Retinal pigment epithelial cell (primary cell): Measurements from ENCODE around the gene LRRC71.

ENCODE experiments used
- DNase-seq: peaks from one replicate; pipeline ENCODE4 v3.0.0-alpha.2; 2010; ENCODE audit warnings: low read depth
- H3K4me3 ChIP-seq: 2 replicates; pipeline ENCODE4 v1.5.1; 2011; ENCODE audit warnings: mild to moderate bottlenecking, low read length, control low read depth, moderate library complexity
- TF ChIP-seq, protein P1 (sequence below): conservative IDR thresholded peaks from 2 replicates; pipeline ENCODE4 v1.5.1; 2011; ENCODE audit warnings: low read depth, low read length, control low read depth, inconsistent platforms

The LRRC71 gene

DNA sequence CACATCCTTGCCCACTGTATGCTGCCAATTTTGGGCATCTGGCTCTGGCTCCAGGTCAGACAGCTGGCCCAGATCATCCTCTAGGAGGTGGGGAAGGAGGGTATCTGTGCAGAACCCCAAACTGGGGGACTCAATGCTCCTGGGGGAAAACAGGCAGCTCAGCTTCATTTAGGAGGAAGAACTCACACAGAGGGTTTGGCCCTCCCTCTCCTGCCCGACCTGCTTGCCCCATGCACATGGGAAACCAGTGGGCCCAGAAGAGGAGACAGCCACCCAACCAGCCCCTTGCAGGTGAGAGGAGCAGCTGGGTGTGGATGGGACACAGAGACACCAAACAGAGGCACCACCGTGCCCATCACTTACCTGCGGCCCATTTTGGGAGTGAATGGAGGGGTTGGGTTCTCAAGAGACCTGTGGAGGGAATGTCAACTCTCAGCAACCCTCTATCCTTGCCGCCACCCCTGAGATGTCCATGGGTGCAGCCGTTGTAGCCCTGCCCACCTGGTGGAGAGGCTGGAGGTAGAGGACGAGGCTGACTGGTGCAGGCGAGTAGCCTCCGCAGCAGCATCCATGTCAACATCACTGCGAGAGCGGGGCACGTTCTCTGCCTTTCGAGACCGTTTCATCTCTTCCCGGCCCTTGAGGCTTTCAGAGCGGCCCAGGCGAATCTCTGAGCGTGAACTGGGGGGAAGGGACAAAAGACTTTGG, 27.5 kb downstream of the LRRC71 start:
- DNase-seq: no peak
- TF ChIP-seq, protein P1, sequence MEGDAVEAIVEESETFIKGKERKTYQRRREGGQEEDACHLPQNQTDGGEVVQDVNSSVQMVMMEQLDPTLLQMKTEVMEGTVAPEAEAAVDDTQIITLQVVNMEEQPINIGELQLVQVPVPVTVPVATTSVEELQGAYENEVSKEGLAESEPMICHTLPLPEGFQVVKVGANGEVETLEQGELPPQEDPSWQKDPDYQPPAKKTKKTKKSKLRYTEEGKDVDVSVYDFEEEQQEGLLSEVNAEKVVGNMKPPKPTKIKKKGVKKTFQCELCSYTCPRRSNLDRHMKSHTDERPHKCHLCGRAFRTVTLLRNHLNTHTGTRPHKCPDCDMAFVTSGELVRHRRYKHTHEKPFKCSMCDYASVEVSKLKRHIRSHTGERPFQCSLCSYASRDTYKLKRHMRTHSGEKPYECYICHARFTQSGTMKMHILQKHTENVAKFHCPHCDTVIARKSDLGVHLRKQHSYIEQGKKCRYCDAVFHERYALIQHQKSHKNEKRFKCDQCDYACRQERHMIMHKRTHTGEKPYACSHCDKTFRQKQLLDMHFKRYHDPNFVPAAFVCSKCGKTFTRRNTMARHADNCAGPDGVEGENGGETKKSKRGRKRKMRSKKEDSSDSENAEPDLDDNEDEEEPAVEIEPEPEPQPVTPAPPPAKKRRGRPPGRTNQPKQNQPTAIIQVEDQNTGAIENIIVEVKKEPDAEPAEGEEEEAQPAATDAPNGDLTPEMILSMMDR: no peak
- no peak overlapping the region for H3K4me3 ChIP-seq

DNA sequence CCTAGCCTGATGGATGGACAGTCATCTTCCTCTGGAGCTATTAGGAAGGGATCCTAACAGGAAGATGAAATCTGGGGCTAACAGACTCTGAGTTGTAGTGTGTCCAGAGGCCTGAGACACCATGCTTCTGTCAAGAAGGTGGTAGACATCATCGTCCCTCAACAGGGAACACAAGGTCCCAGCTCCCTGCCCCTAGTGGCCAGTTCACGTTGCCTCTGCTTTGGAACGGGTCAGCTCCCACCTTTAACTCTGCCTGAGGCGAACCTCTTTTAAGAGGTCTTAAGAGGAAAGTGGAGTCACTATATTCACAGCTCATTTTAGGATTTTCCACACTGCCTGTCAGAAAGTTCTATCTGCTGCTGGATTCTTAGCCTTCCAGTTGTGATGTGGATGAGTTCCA, 28.3 kb downstream of the LRRC71 start:
- H3K4me3 ChIP-seq: no peak overlapping the region
- TF ChIP-seq, protein P1: peak; percentile 37
- no peak for DNase-seq

DNA sequence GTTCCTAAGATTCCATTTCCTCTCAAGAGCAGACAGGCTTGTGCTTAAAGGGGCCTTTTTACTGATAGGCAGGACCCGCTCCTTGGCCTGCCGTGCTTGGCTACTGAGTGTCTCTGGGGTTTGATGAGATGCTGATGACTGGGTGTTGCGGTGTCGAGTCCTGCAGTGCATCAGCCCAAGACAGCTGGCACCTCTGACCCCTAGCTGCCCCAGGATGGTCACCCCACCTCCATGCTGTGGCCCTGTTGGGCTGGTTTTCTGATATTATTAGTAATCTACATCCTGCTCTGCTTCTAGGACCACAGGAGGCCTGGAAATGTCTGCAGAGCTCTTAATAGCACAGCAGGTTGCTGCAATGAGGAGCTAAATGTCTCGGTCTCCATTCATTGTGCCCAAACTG, 28.7 kb downstream of the LRRC71 start:
- TF ChIP-seq, protein P1: no peak

DNA sequence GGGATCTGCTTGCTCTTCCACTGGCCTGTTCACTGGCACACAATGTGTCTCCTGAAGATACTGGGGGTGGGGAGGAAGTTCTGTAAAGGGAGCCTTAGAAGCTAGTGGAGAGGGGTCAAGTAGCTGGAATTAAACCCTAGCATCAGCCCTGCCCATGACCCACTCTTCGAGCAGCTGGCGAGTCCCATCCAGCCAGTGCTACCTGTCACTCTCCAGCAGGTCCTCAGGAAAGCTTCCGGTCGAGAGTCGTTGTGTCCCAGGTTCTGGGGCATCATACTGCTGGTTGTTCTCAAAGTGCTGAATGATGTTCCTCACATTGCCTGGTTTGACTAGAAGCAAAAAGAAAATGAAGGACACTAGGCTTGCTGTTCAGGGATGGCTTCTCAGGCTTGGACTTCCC, 30.9 kb downstream of the LRRC71 start:
- no peak for DNase-seq
- no peak overlapping the region for H3K4me3 ChIP-seq
- TF ChIP-seq, protein P1: no peak

More for the DNA sequence above, 28.7 kb downstream of the LRRC71 start:
- no peak for DNase-seq
- no peak overlapping the region for H3K4me3 ChIP-seq

DNA sequence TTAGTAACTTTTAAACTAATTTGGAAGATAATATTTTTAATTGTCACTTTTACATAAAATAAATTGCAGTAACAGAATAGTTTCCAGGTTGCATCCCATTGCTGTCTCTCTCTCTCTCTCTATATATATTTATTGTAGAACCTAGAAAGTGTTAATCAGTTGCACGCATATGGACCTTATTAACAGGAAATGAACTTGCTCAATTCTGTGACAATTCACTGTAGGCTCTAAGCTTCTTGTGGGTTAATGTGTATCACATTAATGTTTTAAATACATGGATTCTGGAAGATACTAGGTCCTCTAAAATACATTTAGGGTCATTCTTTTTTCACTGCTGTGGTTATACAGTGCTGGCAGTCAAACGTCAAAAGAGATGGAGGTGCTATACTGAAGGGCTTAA, 33.1 kb downstream of the LRRC71 start:
- TF ChIP-seq, protein P1: no peak
- H3K4me3 ChIP-seq: no peak overlapping the region
- no peak for DNase-seq

DNA sequence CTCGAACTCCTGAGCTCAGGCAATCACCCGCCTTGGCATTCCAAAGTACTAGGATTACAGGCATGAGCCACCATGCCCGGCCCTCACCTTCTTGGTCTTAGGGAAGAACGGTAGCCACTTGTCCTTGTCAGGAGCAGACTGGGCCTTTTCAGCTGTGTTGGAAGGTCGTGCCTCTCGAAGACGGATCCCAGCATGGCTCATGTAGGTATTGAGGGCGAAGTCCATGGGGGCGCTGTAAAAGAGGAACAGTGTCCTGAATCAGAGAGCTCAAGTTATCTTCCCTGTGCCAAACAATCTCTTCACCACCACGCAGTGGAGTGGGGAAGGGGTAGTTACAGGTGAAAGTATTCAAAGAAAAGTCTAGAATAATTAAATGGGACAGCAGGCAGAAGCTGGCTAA, 35.9 kb downstream of the LRRC71 start:
- no peak for DNase-seq
- TF ChIP-seq, protein P1: no peak
- H3K4me3 ChIP-seq: no peak overlapping the region

DNA sequence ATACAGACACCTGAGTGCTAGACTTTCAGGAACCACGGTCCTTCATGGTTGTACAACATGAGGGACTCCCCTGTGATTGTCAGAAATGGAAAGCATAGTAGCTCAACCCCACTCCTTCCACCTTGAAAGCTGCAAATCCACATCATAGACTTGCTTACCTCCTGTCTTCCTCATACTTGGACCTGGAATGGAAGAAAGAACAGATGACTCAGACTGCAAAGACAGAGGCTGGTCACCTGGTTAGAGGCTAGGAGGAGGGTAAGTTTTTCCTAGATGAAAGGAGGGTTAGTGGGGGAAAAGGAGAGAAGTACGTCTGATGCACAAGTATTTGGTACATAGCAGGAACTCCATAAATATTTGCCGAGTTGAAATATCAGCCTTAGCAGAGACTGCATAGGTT, 37.2 kb downstream of the LRRC71 start:
- TF ChIP-seq, protein P1: no peak
- H3K4me3 ChIP-seq: no peak overlapping the region
- DNase-seq: no peak
